Measurements from ENCODE around the gene GNPDA1.

DNA sequence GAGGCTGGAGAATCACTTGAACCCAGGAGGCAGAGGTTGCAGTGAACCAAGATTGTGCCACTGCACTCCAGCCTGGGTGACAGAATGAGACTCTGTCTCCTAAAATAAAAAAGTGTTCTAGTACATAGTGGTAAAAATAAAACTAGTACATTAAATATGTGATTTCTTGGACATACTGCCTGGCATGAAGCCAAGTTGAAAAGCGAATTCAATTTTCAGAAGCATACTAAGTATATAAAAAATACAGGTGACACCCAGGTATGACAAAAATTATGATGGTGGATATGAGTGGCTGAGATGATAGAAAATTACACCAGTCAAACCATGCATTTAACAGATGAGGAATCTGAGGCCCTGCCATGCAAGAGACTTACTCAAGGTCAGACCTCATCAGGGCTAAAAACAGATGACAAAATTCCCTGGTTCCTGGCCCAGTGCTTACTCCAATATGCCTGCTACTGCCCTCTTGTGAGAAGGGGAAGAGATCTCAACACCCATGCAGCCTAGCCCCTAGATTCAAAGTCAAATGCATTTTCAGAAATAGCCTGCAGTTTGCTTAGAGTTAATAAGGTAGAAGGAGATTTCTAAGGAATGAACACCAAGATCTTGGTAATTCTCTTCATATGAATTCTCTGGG is 46.6 kb upstream of the GNPDA1 start:
- TF ChIP-seq, protein P1, sequence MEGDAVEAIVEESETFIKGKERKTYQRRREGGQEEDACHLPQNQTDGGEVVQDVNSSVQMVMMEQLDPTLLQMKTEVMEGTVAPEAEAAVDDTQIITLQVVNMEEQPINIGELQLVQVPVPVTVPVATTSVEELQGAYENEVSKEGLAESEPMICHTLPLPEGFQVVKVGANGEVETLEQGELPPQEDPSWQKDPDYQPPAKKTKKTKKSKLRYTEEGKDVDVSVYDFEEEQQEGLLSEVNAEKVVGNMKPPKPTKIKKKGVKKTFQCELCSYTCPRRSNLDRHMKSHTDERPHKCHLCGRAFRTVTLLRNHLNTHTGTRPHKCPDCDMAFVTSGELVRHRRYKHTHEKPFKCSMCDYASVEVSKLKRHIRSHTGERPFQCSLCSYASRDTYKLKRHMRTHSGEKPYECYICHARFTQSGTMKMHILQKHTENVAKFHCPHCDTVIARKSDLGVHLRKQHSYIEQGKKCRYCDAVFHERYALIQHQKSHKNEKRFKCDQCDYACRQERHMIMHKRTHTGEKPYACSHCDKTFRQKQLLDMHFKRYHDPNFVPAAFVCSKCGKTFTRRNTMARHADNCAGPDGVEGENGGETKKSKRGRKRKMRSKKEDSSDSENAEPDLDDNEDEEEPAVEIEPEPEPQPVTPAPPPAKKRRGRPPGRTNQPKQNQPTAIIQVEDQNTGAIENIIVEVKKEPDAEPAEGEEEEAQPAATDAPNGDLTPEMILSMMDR (IDR thresholded peaks at IDR 0.05), result no peak
- TF ChIP-seq SIN3A (IDR thresholded peaks at IDR 0.05; ENCODE audit: borderline replicate concordance, insufficient read depth, low read depth, low read length) (no peak), POLR2AphosphoS5 (IDR thresholded peaks at IDR 0.05; ENCODE audit: low read depth, low read length) (no peak), TCF7L2 (IDR thresholded peaks at IDR 0.05; ENCODE audit: low read depth, low read length) (no peak)
- TF ChIP-seq, protein P2, sequence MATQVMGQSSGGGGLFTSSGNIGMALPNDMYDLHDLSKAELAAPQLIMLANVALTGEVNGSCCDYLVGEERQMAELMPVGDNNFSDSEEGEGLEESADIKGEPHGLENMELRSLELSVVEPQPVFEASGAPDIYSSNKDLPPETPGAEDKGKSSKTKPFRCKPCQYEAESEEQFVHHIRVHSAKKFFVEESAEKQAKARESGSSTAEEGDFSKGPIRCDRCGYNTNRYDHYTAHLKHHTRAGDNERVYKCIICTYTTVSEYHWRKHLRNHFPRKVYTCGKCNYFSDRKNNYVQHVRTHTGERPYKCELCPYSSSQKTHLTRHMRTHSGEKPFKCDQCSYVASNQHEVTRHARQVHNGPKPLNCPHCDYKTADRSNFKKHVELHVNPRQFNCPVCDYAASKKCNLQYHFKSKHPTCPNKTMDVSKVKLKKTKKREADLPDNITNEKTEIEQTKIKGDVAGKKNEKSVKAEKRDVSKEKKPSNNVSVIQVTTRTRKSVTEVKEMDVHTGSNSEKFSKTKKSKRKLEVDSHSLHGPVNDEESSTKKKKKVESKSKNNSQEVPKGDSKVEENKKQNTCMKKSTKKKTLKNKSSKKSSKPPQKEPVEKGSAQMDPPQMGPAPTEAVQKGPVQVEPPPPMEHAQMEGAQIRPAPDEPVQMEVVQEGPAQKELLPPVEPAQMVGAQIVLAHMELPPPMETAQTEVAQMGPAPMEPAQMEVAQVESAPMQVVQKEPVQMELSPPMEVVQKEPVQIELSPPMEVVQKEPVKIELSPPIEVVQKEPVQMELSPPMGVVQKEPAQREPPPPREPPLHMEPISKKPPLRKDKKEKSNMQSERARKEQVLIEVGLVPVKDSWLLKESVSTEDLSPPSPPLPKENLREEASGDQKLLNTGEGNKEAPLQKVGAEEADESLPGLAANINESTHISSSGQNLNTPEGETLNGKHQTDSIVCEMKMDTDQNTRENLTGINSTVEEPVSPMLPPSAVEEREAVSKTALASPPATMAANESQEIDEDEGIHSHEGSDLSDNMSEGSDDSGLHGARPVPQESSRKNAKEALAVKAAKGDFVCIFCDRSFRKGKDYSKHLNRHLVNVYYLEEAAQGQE (IDR thresholded peaks at IDR 0.05; ENCODE audit: insufficient read depth in 1 of 2, low read depth in 2 of 2, low read length in 1 of 2), result no peak

Measured in Panc1 (cell line).